CD1c-positive myeloid dendritic cell (primary cell): Measurements from ENCODE around the gene OSBPL3.

Experiments
- DNase-seq: peaks from one replicate; pipeline ENCODE4 v3.0.0-alpha.2; 2016; ENCODE audit errors: extremely low spot score

Gene OSBPL3

DNA sequence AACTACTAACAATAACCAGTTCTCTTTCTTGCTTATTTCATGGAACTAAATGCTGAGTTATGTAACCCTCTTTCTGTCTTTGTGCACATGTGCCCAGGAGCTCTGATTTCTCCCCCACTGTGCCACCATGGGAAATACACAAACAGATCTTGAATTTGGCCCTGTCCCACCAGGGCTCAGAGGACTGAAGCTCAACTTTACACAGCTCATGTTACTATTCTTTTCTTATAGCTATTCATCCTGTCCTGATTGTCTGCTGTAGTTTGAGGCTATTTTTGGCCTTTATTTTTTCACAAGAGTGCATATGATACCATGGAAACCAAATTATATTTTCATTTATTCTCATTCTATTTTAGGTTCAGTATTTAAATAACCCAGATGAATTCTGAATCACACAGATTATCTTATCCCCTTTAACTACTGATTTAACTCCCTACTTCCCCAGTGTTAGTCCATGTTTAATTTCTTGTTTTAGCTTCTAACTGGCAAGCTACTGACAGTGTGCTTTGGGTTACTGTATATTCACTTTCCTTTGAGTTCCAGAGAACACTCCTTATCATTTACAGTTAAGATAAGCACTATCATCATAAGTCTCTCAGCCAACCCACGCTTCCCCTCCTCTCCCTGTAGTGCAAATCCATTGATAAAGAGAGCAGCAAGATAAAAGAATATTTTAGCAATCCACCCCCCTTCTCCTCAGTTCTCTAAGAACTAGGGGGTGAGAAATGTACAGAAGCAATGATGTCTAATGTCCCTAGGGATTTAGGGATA lies 150.9 kb downstream of the OSBPL3 start:
- peak; percentile 30 for DNase-seq

DNA sequence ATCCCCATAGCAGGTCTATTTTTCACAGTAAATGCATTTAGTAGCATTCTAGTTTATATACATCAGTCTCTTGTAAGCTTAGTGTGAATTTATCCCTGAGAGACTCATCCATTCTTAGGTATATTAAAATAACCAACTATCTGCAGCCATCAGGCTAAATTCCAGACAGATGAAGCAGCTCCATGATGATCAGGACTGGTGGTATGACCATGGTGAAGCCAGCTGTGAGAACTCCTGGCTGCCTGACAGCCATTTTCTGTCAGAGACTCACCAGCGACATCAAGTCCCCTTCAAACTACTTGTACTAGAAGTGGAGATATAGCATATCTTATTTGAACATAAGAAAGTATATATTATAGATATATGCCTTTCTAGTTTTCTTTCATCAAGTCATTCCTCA lies 152.4 kb downstream of the OSBPL3 start:
- DNase-seq, result no peak

DNA sequence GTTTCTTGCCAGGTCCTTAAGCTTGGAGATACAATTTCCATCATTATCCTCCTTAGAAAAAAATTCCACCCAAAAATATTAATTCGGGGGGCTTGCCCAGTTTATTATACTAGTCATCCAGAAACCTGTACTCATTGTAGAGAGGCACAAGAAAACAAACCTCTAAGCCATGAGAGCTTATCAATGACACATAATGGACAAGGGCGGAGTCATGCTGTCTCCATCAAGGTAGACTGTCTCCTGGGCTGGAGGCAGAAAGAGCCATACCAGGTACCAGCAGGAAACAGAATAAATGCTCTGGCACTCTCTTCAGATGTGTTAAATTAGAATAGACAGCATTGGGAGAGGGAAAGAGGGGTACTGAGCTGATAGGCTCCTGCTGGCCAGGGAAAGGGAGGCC lies 153.0 kb downstream of the OSBPL3 start:
- no peak for DNase-seq

DNA sequence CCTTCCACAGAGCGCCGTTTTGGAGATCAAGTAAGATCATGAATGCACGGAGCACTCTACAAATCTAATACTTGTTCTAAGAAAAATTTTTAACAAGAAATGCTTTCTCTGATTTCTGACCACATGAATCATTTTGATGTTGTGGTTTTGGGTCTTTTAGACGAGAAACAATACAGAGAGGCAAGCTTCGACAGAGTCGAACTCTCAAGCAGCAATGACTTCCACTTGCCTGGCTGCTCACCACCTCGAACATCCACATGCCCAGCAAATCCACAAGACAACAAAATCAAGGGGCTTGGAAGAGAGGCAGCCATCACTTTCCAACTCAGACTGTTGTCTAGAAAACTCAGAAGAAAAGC lies 153.3 kb downstream of the OSBPL3 start:
- no peak for DNase-seq

DNA sequence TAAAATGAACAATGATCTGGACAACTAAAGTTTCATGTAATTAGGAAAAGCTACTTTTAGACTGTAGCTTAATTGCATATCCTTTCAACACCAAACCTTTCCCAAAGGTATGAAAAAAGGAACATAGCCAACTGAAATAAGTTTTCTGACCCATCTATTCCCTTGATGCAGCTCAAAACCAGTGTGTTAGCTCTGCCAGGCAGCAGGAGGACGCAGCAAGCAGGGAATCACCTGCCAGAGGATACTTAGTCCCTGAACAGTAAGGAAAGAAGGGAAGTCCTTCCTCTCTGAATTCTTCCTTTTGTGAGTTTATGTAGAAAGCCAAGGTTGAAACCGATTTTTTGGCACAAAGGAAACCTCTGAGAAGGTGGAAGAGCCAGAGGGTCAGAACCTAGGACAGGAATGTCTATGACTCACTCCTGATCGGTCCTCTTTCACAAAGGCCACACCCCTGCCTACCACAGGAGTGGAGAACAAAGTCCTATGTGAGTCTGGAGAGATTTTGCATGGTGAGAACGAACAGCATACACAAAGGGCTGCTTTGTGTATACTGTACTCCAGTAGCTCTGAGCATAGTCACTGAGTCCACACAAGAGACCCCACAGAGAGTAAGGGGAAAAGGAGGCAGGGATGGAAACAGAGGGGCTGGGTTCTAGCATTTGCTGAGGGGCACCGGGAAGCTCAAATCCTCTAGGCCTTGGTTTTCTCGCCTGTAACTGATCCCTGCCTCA lies 153.9 kb downstream of the OSBPL3 start:
- DNase-seq, result no peak

DNA sequence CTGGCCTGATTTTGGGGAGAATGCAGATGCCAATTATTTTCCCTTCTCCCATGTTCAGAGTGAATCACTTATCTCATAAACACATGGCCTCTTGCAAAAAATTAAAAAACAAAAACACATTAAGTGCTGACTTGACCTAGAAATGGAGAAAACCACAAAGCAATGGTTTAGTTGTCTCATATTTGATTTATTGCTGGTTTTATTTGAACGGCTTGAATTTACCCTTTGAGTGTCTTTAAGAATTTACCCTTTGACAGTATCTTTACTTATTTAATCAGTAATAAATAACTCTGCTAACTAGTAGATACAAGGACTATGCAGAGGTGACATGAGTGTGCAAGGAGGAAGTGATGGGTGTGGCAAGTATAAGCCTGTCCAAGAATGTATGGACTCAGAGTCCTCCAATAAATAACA lies 154.6 kb downstream of the OSBPL3 start:
- DNase-seq, result no peak

DNA sequence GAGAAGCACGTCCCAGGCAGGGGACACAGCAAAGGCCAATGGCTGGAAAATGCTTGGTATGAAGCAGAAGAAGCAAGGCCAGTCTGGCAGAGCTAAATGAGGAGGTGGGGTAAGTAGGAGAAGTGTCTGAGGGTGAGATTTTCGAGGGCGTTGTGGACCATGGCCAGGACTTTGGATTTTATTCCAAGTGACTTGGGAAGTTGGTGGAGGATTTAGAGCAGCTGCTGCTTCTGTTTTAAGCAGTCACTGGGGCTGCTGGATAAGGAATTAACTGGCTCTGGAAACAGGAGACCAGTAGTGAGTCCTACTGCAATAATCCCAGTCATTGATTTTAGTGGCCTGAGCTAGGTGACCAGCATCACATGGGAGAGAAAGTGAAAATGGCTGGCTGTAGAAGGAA lies 155.1 kb downstream of the OSBPL3 start:
- DNase-seq, result no peak

DNA sequence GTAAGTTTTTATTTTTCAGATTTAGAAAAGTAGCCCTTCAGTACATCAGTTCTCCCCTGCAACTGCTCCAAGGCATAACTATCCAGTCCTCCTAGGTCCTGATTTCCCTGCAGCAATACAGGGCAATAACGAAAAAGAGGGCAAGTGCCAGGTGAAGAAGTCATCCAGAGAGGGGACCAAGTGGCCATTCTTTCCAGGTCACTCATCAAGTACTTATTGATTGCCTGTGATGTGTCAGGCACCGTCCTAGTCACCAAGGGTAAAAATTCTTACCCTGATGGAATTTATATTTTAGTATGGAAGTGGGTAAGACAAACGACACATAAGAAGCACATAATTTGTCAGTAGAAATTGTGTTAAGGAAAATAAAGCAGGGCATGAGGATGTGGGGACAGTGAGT lies 155.6 kb downstream of the OSBPL3 start:
- DNase-seq, result no peak

DNA sequence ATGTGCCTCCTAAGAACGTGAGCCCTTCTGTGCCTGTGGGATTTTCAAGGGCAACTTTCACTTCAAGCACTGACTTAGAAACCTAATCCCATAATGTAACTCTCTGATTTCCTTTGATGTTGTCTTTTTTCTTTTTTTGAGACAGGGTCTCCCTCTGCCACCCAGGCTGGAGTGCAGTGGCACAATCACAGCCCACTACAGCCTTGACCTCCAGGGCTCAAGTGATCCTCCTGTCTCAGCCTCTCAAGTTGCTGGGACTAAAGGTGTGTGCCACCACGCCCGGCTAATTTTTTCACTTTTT lies 158.3 kb downstream of the OSBPL3 start:
- no peak for DNase-seq

DNA sequence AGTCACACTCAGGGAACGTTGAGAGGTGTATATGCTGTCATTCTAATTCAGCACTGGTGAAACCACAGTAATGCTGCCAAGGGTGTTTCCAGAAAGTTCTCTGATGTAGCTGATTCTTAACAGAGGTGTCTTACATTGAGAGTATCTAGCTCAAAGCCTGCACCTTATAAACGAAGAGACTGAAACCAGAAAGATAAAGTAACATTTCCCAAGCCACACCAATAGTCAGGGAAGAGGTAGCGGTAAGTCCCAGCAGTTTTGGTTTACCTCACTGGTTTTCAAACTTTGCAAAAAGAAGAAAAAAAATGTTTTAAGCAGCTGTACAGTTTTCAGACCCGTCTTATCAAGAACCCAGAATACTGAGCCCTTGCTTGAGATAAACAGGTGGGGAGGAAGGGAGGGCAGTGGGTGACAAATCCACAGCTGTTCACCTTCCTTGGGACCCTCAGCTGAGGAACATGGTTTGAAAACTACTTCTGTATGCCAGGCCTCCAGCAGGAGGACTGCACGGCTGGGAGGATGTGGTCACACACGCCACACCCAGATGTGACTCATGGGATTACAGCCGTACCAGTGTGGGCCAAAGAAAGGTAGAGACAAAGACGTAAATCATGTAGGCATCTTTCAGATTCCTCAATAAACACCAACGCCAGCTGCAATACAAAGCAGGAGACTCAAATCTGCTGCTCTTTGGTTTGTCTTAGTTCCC lies 158.8 kb downstream of the OSBPL3 start:
- DNase-seq, result peak; percentile 90

DNA sequence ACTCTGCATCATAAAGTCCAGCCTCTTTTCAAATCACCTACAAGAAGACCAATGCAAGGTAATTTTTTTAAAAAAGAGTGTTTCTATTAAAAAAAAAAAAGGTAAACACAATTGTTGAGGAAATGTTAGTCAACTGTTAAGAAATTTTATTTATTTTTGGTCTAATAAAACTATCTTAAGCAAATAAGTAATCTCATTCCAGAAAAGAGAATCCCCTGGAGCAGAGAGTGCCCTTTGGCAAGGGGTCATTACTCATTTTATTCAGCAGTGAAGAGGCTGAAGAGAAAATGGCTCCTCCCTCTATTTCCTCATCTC lies 159.3 kb downstream of the OSBPL3 start:
- no peak for DNase-seq

DNA sequence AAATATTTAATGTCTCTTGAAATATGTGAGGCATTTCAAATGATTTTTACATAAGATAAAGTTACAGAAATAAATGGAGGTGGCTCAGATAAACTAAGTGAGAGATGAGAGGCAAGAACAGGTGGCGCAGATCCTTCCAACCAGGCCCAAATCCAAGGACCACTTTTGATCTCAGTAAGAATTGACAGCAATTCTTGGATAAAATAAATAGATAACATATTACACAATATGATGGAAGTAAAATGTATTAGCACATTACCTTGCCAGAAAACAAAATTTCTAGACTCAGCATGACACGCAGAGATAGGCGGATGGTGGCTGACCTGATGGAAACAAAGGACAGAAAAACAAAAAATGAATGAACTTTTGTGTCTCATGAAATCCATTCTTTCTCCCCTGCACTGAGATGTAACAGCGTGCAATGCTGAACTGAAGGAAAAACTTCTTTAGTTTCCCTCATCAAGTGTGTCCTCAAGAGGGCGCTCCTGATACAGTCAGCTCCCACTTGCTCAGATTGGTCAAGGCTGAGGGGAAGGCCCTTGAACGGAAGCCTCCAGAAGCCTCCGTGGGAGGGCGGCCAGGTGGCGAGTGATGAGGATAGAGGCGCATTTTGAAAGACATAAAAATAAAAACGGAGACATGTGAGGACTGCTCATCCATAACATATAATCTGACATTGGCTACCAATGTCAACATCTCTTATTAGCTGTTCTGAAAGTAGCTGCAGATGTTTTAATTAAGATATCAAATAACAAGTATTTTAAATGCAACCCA lies 159.9 kb downstream of the OSBPL3 start:
- peak; percentile 89 for DNase-seq

DNA sequence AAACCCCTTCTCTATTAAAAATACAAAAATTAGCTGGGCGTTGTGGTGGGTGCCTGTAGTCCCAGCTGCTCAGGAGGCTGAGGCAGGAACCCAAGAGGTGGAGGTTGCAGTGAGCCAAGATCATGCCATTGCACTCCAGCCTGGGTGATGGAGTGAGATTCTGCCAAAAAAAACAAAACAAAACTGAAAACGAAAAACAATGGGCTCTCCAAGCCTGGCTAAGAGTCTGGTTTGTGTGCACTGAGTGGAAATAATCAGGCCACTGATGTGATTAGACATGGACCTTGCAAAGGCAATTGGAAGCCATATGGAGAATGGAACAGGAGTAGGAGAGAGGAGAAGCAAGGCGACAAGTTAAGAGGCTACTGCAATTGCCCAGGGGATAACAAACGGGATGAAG lies 162.6 kb downstream of the OSBPL3 start:
- DNase-seq, result no peak

DNA sequence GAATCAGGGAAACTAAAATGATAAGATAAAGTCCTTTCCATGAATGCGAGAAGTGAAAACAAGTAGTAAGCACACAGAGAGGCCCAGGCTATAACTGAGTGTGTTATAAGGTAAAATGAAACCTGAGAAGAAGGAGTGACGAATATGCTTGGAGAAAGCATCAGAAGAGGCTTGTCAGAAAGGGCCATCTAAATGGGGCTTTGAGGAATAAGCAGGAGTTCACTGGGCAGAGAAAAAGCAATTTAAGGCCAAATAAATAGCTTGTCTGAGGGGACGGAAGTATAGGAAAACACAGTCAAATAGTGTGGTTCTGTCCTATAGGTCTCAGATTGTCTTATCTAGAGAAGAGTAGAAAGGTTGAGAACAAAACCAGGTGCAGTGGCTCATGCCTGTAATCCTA lies 163.1 kb downstream of the OSBPL3 start:
- DNase-seq, result no peak

DNA sequence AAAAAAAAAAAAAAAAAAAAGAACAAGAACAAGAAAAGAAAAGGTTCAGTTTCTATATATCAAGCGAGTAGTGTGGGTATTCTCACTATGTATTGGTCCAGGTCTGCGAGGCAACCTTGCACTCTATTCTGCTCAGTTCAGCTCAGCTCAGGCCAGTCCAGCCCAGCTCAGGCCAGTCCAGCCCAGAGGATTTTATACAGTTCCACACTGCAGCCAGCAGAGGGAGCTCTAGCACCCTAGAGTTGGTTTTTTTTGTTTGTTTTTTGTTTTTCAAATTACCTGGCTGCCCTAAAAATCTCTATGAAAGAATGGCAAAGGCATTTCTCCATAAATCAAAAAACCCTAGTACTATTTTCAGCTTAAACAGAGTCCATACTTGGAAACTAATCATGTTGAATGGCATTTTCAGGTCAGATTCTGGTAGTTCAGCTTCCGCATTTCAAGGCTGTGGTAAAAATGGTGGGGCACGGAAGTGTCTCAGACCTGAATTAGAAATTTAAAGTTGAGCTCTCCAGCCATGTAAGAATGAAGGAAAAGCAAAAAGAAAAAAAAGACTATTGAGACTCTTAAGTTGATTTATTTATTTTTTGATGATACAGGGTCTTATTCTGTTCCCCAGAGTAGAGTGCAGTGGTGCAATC lies 167.6 kb downstream of the OSBPL3 start:
- peak; percentile 67 for DNase-seq

DNA sequence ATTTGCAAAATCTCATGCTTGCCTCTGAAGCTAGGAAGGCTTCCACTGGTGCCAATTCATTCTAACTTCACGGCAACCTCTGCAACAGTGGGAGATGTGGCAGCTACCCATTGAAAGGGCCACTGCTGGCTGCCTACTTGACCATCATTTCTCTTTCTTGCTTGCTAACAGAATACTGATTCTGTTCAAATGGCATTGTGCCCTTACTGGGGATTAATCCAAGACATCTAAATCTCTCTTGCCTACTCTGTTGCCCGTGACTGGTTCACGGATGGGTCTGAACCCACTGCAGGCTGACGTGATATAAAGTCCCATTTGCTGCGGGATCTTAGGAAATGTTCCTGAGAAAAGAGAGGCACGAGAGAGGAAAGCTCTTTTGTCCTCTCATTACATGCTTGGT lies 171.5 kb downstream of the OSBPL3 start:
- no peak for DNase-seq

DNA sequence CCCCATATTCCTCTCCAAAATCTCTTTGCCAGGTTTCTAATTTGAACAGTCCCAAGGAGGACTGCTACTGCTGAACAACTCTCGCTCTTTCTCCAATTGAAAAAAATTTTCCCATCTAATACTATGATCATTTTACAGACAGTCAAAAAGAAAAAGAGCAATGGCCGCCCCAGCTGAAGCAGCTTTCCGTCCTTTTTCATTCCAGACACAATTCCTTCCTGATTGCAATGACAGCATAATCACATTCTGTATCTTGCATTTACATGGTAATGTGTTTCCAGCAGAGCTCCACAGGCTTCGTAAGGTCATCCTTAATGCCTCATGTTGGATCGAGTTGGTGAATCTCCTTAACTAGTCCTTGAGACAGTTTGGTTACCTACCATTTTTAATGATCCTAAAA lies 177.7 kb downstream of the OSBPL3 start:
- no peak for DNase-seq

DNA sequence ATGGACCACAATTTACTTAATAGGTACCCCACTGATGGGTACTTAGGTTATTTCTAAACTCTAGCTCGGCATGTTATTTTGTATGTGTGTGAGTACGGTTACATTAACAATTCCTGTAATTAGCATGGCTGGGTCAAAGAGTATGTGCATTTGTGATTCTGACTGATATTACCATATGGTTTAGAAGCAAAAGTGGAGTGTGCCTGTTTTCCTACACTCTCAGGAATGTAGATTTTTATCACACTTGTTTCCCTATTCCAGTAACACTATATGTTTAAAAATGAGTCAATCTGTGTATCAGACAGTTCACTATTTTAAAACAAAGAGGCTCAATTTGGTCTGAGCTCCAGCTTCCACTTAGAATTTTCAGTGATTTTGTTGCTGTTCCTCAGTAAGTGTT lies 178.1 kb downstream of the OSBPL3 start:
- no peak for DNase-seq

DNA sequence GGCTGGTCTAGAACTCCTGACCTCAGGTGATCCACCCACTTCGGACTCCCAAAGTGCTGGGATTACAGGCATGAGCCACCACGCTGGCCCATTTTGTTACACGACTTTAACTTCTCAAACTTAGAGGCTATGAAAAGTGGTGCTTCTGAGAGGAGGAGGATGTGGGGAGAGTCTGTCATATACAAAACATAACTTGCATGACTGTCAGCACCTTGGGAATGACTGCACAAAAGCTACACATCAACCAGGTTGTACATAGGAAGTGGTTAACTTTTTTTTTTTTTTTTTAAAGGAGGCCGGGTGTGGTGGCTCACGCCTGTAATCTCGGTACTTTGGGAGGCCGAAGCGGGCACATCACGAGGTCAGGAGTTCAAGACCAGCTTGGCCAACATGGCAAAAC lies 179.3 kb downstream of the OSBPL3 start:
- DNase-seq, result no peak

DNA sequence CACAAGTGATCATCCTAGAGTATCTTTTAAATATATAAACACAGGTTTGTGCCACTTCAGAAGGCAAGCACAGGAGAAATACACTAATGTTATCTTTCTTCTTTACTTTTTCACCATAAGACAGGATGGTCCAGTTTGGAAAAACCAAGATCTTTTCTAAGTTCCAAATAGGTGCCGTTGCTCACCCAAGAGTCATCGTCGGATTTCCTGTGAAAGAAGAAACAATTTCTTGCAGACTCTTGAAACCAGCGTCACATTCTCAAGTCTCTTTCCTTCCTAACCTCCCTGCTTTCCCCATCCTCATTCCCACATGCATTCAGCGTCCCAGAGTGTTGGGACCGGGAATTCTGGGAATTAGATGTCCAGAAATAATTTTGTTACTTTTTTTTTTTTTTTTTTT lies 179.9 kb downstream of the OSBPL3 start:
- no peak for DNase-seq

DNA sequence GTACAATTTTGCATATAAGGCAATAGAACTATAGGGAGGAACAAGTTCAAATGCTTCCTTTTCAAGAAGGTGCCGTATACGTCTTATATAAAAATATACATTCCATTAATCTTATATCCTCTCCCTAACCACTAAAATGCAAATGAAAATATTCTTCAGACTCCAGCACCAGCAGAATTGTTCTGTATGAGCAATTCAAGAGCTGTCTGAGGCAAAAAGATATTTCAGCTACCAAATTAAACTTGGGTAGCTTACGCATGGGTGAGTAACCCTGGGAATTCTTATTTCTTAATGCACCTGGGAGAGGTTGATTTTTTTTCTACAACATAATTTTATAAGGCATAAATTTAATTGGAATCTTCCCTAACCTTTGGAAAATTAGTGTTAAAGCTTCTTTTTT lies 180.5 kb downstream of the OSBPL3 start:
- DNase-seq, result no peak

DNA sequence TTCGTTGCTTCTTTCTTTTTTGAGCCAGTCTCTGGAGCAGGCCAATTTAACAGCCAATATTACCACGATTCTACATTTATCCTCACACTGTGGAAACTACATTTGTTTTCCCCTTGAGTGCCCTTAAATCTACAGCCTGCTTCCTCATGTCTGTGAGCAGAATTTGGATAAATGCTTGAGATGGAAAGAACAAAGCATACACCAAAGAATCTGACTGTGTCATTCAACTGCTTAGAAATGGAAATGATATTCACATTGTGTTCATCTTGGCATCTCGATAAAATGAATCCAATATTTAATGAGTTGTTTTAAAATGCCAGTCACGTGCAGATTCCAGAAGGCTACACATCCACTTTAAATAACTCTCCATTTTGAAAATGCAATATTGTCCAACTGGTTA lies 181.7 kb downstream of the OSBPL3 start:
- no peak for DNase-seq
